ENCODE results near the gene ZNF592.

ZNF592 gene

GRCh38 chr15:84834969-84835368, 86.6 kb downstream of the ZNF592 start:
- Histone ChIP-seq H3K4me3 (replicated peaks; ENCODE audit: insufficient read depth, low read length) (no peak overlapping the region), H3K27ac (replicated peaks) (no peak overlapping the region), H3K27me3 (ENCODE audit: insufficient read depth, poor library complexity, severe bottlenecking) (no peaks in the 10 kb centered on the region)
- TF ChIP-seq GABPA (IDR thresholded peaks at IDR 0.05; ENCODE audit: low read depth), result no peak
- no peak for TF ChIP-seq SPI1 (IDR thresholded peaks at IDR 0.05; ENCODE audit: borderline replicate concordance, low read depth)
- TF ChIP-seq, protein P1, sequence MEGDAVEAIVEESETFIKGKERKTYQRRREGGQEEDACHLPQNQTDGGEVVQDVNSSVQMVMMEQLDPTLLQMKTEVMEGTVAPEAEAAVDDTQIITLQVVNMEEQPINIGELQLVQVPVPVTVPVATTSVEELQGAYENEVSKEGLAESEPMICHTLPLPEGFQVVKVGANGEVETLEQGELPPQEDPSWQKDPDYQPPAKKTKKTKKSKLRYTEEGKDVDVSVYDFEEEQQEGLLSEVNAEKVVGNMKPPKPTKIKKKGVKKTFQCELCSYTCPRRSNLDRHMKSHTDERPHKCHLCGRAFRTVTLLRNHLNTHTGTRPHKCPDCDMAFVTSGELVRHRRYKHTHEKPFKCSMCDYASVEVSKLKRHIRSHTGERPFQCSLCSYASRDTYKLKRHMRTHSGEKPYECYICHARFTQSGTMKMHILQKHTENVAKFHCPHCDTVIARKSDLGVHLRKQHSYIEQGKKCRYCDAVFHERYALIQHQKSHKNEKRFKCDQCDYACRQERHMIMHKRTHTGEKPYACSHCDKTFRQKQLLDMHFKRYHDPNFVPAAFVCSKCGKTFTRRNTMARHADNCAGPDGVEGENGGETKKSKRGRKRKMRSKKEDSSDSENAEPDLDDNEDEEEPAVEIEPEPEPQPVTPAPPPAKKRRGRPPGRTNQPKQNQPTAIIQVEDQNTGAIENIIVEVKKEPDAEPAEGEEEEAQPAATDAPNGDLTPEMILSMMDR (IDR thresholded peaks at IDR 0.05; ENCODE audit: insufficient read depth, low read length), result no peak
- TF ChIP-seq, protein P2, sequence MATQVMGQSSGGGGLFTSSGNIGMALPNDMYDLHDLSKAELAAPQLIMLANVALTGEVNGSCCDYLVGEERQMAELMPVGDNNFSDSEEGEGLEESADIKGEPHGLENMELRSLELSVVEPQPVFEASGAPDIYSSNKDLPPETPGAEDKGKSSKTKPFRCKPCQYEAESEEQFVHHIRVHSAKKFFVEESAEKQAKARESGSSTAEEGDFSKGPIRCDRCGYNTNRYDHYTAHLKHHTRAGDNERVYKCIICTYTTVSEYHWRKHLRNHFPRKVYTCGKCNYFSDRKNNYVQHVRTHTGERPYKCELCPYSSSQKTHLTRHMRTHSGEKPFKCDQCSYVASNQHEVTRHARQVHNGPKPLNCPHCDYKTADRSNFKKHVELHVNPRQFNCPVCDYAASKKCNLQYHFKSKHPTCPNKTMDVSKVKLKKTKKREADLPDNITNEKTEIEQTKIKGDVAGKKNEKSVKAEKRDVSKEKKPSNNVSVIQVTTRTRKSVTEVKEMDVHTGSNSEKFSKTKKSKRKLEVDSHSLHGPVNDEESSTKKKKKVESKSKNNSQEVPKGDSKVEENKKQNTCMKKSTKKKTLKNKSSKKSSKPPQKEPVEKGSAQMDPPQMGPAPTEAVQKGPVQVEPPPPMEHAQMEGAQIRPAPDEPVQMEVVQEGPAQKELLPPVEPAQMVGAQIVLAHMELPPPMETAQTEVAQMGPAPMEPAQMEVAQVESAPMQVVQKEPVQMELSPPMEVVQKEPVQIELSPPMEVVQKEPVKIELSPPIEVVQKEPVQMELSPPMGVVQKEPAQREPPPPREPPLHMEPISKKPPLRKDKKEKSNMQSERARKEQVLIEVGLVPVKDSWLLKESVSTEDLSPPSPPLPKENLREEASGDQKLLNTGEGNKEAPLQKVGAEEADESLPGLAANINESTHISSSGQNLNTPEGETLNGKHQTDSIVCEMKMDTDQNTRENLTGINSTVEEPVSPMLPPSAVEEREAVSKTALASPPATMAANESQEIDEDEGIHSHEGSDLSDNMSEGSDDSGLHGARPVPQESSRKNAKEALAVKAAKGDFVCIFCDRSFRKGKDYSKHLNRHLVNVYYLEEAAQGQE (IDR thresholded peaks at IDR 0.05; ENCODE audit: insufficient replicate concordance, low read depth), result no peak
- TF ChIP-seq POLR2AphosphoS5 (IDR thresholded peaks at IDR 0.05; ENCODE audit: low read depth), result no peak
- DNase-seq (ENCODE audit: low read depth in 1 of 2, low spot score in 1 of 2), result no peak

- DNase-seq (ENCODE audit: low read depth in 1 of 2, low spot score in 1 of 2), result no peak
- Histone ChIP-seq H3K4me3 (replicated peaks; ENCODE audit: insufficient read depth, low read length) (no peak overlapping the region), H3K27ac (replicated peaks) (no peak overlapping the region), H3K27me3 (ENCODE audit: insufficient read depth, poor library complexity, severe bottlenecking) (no peaks in the 10 kb centered on the region)
- TF ChIP-seq, protein P2 (IDR thresholded peaks at IDR 0.05; ENCODE audit: insufficient replicate concordance, low read depth), result no peak
- TF ChIP-seq SPI1 (IDR thresholded peaks at IDR 0.05; ENCODE audit: borderline replicate concordance, low read depth), result 0 out of 2 replicates have a peak, but pooled peaks have one; percentile 6
Observed at GRCh38 chr15:84835661-84836337, 87.4 kb downstream of the ZNF592 start.

- H3K27ac ChIP-seq (replicated peaks), result no peak overlapping the region
- no peak overlapping the region for H3K4me3 ChIP-seq (replicated peaks; ENCODE audit: insufficient read depth, low read length)
- H3K27me3 ChIP-seq (ENCODE audit: insufficient read depth, poor library complexity, severe bottlenecking), result no peaks in the 10 kb centered on the region
- peak in 1 of 2 experiments; percentile 52 for DNase-seq (ENCODE audit: low read depth in 1 of 2, low spot score in 1 of 2)
- TF ChIP-seq, protein P1 (IDR thresholded peaks at IDR 0.05; ENCODE audit: insufficient read depth, low read length), result no peak
- peak; percentile 25; the same call in 1 of the 2 replicates for TF ChIP-seq SPI1 (IDR thresholded peaks at IDR 0.05; ENCODE audit: borderline replicate concordance, low read depth)
Observed at GRCh38 chr15:84836844-84837243, 88.5 kb downstream of the ZNF592 start.

DNA sequence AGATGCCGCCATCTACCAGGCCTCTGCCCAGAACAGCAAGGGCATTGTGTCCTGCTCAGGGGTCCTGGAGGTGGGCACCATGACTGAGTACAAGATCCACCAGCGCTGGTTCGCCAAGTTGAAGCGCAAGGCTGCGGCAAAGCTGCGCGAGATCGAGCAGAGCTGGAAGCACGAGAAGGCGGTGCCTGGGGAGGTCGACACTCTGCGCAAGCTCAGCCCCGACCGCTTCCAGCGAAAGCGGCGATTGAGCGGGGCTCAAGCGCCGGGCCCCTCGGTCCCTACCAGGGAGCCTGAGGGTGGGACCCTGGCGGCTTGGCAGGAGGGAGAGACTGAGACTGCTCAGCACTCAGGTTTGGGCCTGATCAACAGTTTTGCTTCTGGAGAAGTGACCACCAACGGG, 91.3 kb downstream of the ZNF592 start:
- TF ChIP-seq SPI1 (IDR thresholded peaks at IDR 0.05; ENCODE audit: borderline replicate concordance, low read depth) (no peak), GABPA (IDR thresholded peaks at IDR 0.05; ENCODE audit: low read depth) (no peak), POLR2AphosphoS5 (IDR thresholded peaks at IDR 0.05; ENCODE audit: low read depth) (no peak)
- TF ChIP-seq, protein P2 (IDR thresholded peaks at IDR 0.05; ENCODE audit: insufficient replicate concordance, low read depth), result no peak
- TF ChIP-seq, protein P1 (IDR thresholded peaks at IDR 0.05; ENCODE audit: insufficient read depth, low read length), result no peak
- no peak overlapping the region for H3K4me3 ChIP-seq (replicated peaks; ENCODE audit: insufficient read depth, low read length)
- H3K27me3 ChIP-seq (ENCODE audit: insufficient read depth, poor library complexity, severe bottlenecking), result no peaks in the 10 kb centered on the region
- no peak for DNase-seq (ENCODE audit: low read depth in 1 of 2, low spot score in 1 of 2)
- H3K27ac ChIP-seq (replicated peaks), result no peak overlapping the region

Data from HL-60 (cell line).